ENCODE data around the gene NPAS3.

- TF ChIP-seq POLR2A (IDR thresholded peaks at IDR 0.05): no peak
- no peak for TF ChIP-seq CTCF (IDR thresholded peaks at IDR 0.05 in 8 of 11, conservative IDR thresholded peaks at IDR 0.05 in 3 of 11)
- no peak for TF ChIP-seq POLR2AphosphoS5 (IDR thresholded peaks at IDR 0.05)
Measured at GRCh38 chr14:33776871-33777270, 838.2 kb downstream of the NPAS3 start.
